ENCODE measurements around the gene RAD18.

DNA sequence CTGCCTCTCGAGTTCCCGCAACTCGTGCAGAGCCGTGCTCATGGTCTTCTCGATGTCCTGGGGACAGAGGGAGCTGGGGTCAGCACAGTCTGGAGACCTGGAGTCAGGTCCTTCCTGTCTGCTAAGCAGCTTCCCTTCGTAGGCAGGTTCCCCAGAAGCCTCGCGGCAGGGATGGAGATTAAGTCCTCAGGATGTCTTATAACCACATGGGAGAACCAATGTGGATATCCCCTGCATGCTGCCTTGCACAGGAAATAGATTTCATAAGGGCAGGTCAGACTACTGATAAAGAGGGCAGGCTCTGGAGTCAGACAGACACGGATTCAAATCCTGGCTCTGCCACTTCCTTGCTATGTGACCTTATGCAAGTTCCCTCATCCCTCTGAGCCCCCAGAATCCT is 22.6 kb upstream of the RAD18 start:
- TF ChIP-seq, protein P1, sequence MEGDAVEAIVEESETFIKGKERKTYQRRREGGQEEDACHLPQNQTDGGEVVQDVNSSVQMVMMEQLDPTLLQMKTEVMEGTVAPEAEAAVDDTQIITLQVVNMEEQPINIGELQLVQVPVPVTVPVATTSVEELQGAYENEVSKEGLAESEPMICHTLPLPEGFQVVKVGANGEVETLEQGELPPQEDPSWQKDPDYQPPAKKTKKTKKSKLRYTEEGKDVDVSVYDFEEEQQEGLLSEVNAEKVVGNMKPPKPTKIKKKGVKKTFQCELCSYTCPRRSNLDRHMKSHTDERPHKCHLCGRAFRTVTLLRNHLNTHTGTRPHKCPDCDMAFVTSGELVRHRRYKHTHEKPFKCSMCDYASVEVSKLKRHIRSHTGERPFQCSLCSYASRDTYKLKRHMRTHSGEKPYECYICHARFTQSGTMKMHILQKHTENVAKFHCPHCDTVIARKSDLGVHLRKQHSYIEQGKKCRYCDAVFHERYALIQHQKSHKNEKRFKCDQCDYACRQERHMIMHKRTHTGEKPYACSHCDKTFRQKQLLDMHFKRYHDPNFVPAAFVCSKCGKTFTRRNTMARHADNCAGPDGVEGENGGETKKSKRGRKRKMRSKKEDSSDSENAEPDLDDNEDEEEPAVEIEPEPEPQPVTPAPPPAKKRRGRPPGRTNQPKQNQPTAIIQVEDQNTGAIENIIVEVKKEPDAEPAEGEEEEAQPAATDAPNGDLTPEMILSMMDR (IDR thresholded peaks at IDR 0.05), result no peak
- no peak for TF ChIP-seq POLR2A (IDR thresholded peaks at IDR 0.05)
